Measurements from ENCODE around the gene SSNA1. TPM values are rescaled to one million over a fixed set of nuclear protein-coding genes. Genes with fewer than 3 reads are reported as not detected.

SSNA1 gene
- total and polyA plus RNA-seq, 2 donors, result 74.9 to 85.2 TPM

DNA sequence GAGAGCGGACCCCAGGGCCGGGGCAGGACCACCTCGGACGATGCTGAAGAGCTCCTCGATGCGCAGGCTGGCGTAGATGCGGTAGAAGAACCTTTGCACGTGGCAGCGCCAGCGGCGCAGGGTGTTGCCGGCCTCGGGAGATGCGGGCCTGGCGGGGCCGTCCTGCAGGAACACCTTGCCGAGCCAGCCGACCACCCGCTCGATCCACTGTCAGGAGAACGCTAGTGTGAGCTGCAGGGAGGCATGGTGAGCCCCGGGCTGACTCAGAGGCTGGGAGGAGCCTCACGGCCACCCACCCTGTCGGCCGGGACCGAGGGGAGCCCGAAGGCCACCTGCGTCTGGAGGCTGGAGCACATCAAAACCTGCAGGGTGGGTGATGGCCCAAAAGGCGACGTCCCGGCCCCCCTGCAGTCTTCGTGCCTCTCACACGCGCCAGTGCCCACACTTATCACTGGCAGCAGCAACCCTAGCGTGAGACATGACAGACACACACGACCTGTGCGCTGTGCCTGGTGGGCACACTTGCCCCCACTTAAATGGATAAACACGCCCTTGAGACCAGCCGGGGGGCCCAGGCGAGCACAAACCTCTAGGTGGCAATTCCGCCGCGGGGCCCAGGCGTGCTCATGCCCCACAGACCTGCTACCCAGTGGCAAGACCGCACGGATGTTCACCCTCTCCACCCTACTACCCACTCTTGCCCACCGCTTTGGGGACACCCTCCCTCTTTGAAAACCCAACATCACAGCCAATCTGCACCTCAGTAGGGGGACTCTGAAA, 3.4 kb upstream of the SSNA1 start:
- H3K9me3 ChIP-seq (ENCODE audit: control insufficient read depth in 2 of 2, insufficient read depth in 1 of 2, low read length in 1 of 2), result no peaks in the 10 kb centered on the region
- no peak overlapping the region for H3K4me3 ChIP-seq (ENCODE audit: low read length in 2 of 2)
- H3K4me1 ChIP-seq (ENCODE audit: control insufficient read depth in 2 of 2, insufficient read depth in 2 of 2, low read length in 2 of 2), result peaks cover 17 to 25% of the 10 kb centered on the region in 2 donors
- H3K27me3 ChIP-seq (ENCODE audit: control insufficient read depth in 2 of 2, insufficient read depth in 1 of 2, low read length in 1 of 2), result no peaks in the 10 kb centered on the region
- DNase-seq (ENCODE audit: low read depth in 6 of 9, low spot score in 9 of 9), result no peak
- peaks cover 53 to 65% of the 10 kb centered on the region in 2 donors for H3K36me3 ChIP-seq (ENCODE audit: control insufficient read depth in 2 of 2, insufficient read depth in 2 of 2, low read length in 1 of 2)
- no peak overlapping the region for H3K27ac ChIP-seq (ENCODE audit: low read depth in 1 of 2, low read length in 1 of 2)
- WGBS, result 97% methylated on average over 48 of the region's 48 CpGs

DNA sequence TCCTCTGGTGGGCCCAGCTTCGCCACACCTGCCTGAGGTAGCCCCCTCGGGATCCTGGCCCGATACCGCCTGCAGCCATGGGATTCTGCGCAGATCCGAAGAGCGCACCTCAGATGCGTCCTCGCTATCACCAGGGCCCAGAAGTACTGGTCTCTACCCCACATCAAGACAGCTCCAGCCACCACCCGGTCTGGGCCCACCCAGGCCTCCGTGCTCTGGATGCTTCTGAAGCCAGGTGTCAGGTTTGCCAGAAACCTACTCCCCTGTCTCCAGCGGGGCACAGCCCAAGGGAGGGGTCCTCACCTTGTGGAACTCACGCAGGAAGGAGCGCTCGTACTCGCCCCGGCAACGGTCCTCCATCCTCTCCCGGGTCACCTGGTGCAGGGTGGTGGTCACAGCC, 2.6 kb upstream of the SSNA1 start:
- no peak for DNase-seq (ENCODE audit: low read depth in 6 of 9, low spot score in 9 of 9)
- H3K4me1 ChIP-seq (ENCODE audit: control insufficient read depth in 2 of 2, insufficient read depth in 2 of 2, low read length in 2 of 2), result peaks cover 18 to 25% of the 10 kb centered on the region in 2 donors
- no peaks in the 10 kb centered on the region for H3K9me3 ChIP-seq (ENCODE audit: control insufficient read depth in 2 of 2, insufficient read depth in 1 of 2, low read length in 1 of 2)
- no peaks in the 10 kb centered on the region for H3K27me3 ChIP-seq (ENCODE audit: control insufficient read depth in 2 of 2, insufficient read depth in 1 of 2, low read length in 1 of 2)
- H3K36me3 ChIP-seq (ENCODE audit: control insufficient read depth in 2 of 2, insufficient read depth in 2 of 2, low read length in 1 of 2), result peaks cover 53 to 65% of the 10 kb centered on the region in 2 donors
- WGBS, result 98% methylated on average over 19 of the region's 19 CpGs
- no peak overlapping the region for H3K4me3 ChIP-seq (ENCODE audit: low read length in 2 of 2)
- H3K27ac ChIP-seq (ENCODE audit: low read depth in 1 of 2, low read length in 1 of 2), result no peak overlapping the region

DNA sequence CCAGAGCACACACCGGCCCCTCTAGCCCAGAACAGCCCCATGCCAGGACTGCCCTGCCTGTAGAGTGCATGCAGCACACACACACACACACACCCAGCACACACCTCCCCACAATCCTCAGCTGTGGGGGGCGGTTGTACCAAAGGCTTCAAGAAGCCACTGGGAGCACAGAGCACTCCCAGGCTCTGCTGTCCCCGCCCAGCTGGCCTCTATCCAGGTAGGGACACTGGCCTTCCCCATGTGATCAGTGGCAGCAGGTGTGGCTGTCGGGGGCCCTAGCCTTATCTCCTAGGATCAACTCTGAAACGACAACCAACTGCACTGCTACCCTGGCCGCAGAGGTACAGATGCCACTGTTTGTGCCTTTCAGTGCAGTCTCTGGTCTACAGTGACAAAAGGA, 2.1 kb upstream of the SSNA1 start:
- no peak for DNase-seq (ENCODE audit: low read depth in 6 of 9, low spot score in 9 of 9)
- H3K27me3 ChIP-seq (ENCODE audit: control insufficient read depth in 2 of 2, insufficient read depth in 1 of 2, low read length in 1 of 2), result no peaks in the 10 kb centered on the region
- WGBS, result 95% methylated on average over 6 of the region's 6 CpGs
- no peak overlapping the region for H3K27ac ChIP-seq (ENCODE audit: low read depth in 1 of 2, low read length in 1 of 2)
- H3K36me3 ChIP-seq (ENCODE audit: control insufficient read depth in 2 of 2, insufficient read depth in 2 of 2, low read length in 1 of 2), result peaks cover 53 to 65% of the 10 kb centered on the region in 2 donors
- peaks cover 18 to 25% of the 10 kb centered on the region in 2 donors for H3K4me1 ChIP-seq (ENCODE audit: control insufficient read depth in 2 of 2, insufficient read depth in 2 of 2, low read length in 2 of 2)
- no peak overlapping the region for H3K4me3 ChIP-seq (ENCODE audit: low read length in 2 of 2)
- H3K9me3 ChIP-seq (ENCODE audit: control insufficient read depth in 2 of 2, insufficient read depth in 1 of 2, low read length in 1 of 2), result no peaks in the 10 kb centered on the region

DNA sequence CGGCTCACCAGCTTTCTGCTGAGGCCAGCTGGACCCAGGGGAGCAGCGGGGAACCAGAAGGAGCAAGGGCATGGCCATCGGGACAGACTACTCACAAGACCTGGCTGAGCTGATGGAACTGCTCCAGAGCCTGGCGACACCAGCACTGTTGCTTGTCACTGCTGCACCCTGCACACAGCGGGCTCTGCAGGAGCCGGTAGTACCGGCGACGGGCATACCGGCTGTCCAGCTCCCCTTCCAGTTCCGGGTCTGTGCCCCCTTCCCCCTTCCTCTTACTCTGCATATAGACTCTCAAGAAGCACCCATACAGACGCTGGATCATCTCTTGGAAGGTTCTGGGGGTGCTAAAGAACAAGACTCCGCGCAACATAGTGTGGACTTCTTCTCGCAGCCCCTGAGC, 1.1 kb upstream of the SSNA1 start:
- H3K4me1 ChIP-seq (ENCODE audit: control insufficient read depth in 2 of 2, insufficient read depth in 2 of 2, low read length in 2 of 2), result peaks cover 18 to 25% of the 10 kb centered on the region in 2 donors
- WGBS, result 92% methylated on average over 15 of the region's 15 CpGs
- no peaks in the 10 kb centered on the region for H3K9me3 ChIP-seq (ENCODE audit: control insufficient read depth in 2 of 2, insufficient read depth in 1 of 2, low read length in 1 of 2)
- H3K27ac ChIP-seq (ENCODE audit: low read depth in 1 of 2, low read length in 1 of 2), result no peak overlapping the region
- peak overlapping the region; percentile 90 to 99 for H3K4me3 ChIP-seq (ENCODE audit: low read length in 2 of 2)
- peaks cover 48 to 68% of the 10 kb centered on the region in 2 donors for H3K36me3 ChIP-seq (ENCODE audit: control insufficient read depth in 2 of 2, insufficient read depth in 2 of 2, low read length in 1 of 2)
- no peak for DNase-seq (ENCODE audit: low read depth in 6 of 9, low spot score in 9 of 9)
- H3K27me3 ChIP-seq (ENCODE audit: control insufficient read depth in 2 of 2, insufficient read depth in 1 of 2, low read length in 1 of 2), result no peaks in the 10 kb centered on the region

DNA sequence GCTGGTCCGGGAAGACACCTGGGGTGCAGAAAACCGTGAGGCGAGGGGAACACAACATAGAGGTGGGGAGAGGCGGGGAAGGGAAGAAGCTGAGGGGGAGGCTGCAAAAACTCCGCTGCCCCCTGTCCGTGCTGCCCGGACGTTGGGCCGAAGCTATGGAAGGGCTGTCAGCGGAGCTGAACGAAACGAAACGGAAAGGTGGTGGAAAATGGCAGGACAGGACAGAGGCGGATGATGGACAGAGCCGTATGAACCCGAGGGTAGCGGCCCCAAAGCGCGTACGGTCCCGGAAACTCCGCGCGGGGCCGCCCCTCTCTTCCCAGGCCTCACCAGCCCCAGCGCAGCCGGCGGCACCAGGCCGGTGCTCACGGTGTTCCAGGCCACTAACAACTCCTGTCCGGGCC, 388 bp upstream of the SSNA1 start:
- Histone ChIP-seq H3K4me1 (ENCODE audit: control insufficient read depth in 2 of 2, insufficient read depth in 2 of 2, low read length in 2 of 2) (peaks cover 18 to 25% of the 10 kb centered on the region in 2 donors), H3K9me3 (ENCODE audit: control insufficient read depth in 2 of 2, insufficient read depth in 1 of 2, low read length in 1 of 2) (no peaks in the 10 kb centered on the region), H3K4me3 (ENCODE audit: low read length in 2 of 2) (peak overlapping the region; percentile 90 to 99), H3K36me3 (ENCODE audit: control insufficient read depth in 2 of 2, insufficient read depth in 2 of 2, low read length in 1 of 2) (peaks cover 41 to 61% of the 10 kb centered on the region in 2 donors), H3K27ac (ENCODE audit: low read depth in 1 of 2, low read length in 1 of 2) (peak overlapping the region; percentile 69 to 95), H3K27me3 (ENCODE audit: control insufficient read depth in 2 of 2, insufficient read depth in 1 of 2, low read length in 1 of 2) (no peaks in the 10 kb centered on the region)
- DNase-seq (ENCODE audit: low read depth in 6 of 9, low spot score in 9 of 9), result no peak
- under 1% methylated on average over 31 of the region's 31 CpGs for whole genome bisulfite sequencing

DNA sequence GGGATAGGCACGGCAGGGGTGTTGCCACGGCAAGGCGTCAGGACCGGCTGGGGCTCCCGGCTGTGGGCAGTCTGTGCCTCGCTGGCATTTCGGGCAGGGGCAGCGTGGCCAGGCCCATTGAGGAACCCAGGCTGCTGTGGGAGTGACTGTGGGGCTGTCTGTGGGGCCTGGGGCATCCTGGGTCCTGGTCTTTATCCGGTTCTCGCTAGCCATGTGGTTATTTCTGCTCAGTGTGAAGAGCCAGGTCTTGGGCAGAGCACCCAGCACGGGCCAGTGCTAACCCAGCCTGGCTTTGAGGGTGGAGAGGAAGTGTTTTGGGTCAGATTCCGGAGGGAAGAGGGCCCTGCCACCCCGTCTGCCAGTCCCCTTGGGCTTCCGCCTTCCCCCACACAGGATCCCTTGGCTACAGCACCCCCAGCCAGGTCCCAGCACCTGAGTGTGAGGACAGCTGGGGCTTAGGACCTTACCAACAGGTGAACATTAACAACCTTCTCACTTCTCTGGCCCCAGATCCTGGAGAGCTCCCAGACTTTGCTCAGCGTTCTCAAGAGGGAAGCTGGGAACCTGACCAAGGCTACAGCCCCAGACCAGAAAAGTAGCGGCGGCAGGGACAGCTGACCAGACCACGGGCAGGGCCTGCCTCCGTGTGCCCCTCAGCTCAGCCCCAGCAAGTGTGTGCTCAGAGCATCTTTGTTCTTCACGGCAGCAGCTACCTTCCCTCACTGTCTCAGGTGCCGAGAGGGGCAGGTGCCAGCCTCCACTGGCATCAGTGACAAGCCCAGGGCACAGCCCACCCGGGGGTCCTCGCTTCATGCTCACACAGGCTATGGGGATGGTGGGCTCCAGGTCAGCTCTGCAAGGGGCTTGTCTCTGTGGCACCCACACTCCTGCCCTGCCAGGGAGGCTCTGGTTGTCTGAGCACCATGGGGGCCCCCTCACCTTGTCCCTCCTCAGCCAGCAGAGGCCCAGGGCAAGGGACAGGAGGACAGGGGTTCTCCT, 1.1 kb downstream of the SSNA1 start:
- Histone ChIP-seq H3K27ac (ENCODE audit: low read depth in 1 of 2, low read length in 1 of 2) (peak overlapping the region; percentile 76 to 95), H3K9me3 (ENCODE audit: control insufficient read depth in 2 of 2, insufficient read depth in 1 of 2, low read length in 1 of 2) (no peaks in the 10 kb centered on the region), H3K27me3 (ENCODE audit: control insufficient read depth in 2 of 2, insufficient read depth in 1 of 2, low read length in 1 of 2) (no peaks in the 10 kb centered on the region), H3K36me3 (ENCODE audit: control insufficient read depth in 2 of 2, insufficient read depth in 2 of 2, low read length in 1 of 2) (peaks cover 30 to 46% of the 10 kb centered on the region in 2 donors), H3K4me3 (ENCODE audit: low read length in 2 of 2) (peak overlapping the region; percentile 90 to 99), H3K4me1 (ENCODE audit: control insufficient read depth in 2 of 2, insufficient read depth in 2 of 2, low read length in 2 of 2) (peaks cover 18 to 26% of the 10 kb centered on the region in 2 donors)
- DNase-seq (ENCODE audit: low read depth in 6 of 9, low spot score in 9 of 9), result no peak
- 47% methylated on average over 23 of the region's 23 CpGs for WGBS

DNA sequence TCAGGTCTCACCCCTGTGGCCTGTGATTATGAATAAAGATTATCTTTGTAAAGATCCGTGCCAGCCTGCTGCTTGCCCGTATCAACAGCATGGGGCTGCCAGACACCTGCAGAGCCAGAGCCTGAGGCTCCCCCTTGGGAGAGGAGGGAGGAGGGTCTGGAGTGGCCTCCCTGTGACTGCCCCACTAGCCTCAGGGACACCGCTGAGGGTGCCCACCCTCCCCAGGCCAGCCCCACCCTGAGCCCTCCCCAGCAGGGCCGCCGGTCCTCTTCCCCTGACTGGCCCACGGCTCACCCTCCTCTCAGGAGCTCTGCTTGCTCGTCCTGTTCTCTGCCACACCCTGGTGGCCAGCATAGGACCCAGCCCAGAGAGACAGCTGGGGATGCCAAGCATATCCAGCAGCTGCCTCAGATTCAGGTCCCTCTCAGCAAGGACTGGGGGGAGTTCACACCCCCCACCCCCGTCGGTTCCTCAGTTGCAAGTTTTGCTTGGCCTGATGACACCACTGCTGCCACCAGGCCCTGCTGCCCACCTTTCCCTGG, 1.9 kb downstream of the SSNA1 start:
- Histone ChIP-seq H3K36me3 (ENCODE audit: control insufficient read depth in 2 of 2, insufficient read depth in 2 of 2, low read length in 1 of 2) (peaks cover 26 to 38% of the 10 kb centered on the region in 2 donors), H3K9me3 (ENCODE audit: control insufficient read depth in 2 of 2, insufficient read depth in 1 of 2, low read length in 1 of 2) (no peaks in the 10 kb centered on the region), H3K4me3 (ENCODE audit: low read length in 2 of 2) (no peak overlapping the region), H3K27me3 (ENCODE audit: control insufficient read depth in 2 of 2, insufficient read depth in 1 of 2, low read length in 1 of 2) (no peaks in the 10 kb centered on the region), H3K4me1 (ENCODE audit: control insufficient read depth in 2 of 2, insufficient read depth in 2 of 2, low read length in 2 of 2) (peaks cover 18 to 29% of the 10 kb centered on the region in 2 donors), H3K27ac (ENCODE audit: low read depth in 1 of 2, low read length in 1 of 2) (no peak overlapping the region)
- no peak for DNase-seq (ENCODE audit: low read depth in 6 of 9, low spot score in 9 of 9)
- 93% methylated on average over 9 of the region's 9 CpGs for WGBS

DNA sequence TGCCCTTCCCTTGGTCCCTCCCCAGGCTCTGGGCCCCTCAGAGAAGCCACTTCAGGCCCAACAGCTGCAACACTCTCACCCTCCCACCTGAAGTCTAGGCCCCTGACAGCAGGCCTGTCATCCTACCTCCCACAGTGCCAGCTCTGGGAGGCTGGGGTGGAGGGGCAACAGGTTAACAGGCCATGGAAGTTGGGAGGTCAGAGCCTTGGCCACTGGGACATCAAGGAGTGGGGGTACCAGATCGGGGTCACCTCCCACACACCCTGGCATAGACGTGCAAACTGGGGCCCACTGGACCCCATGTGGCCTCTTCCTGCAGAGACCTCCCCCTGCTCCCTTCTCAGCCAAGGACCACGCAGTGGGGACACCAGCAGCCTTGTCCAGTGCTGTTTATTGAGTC, 2.8 kb downstream of the SSNA1 start:
- no peak overlapping the region for H3K4me3 ChIP-seq (ENCODE audit: low read length in 2 of 2)
- no peak for DNase-seq (ENCODE audit: low read depth in 6 of 9, low spot score in 9 of 9)
- H3K9me3 ChIP-seq (ENCODE audit: control insufficient read depth in 2 of 2, insufficient read depth in 1 of 2, low read length in 1 of 2), result no peaks in the 10 kb centered on the region
- peaks cover 26 to 29% of the 10 kb centered on the region in 2 donors for H3K36me3 ChIP-seq (ENCODE audit: control insufficient read depth in 2 of 2, insufficient read depth in 2 of 2, low read length in 1 of 2)
- no peak overlapping the region for H3K27ac ChIP-seq (ENCODE audit: low read depth in 1 of 2, low read length in 1 of 2)
- peaks cover 18 to 29% of the 10 kb centered on the region in 2 donors for H3K4me1 ChIP-seq (ENCODE audit: control insufficient read depth in 2 of 2, insufficient read depth in 2 of 2, low read length in 2 of 2)
- H3K27me3 ChIP-seq (ENCODE audit: control insufficient read depth in 2 of 2, insufficient read depth in 1 of 2, low read length in 1 of 2), result no peaks in the 10 kb centered on the region
- WGBS, result 95% methylated on average over 3 of the region's 3 CpGs

All from thymus (tissue), 11 donors.